ENCODE results near the gene ATP8B2. TPM values are rescaled to one million over a fixed set of nuclear protein-coding genes. Genes with fewer than 3 reads are reported as not detected.

Gene ATP8B2
- polyA plus RNA-seq, 1 donor (not counting 4 experiments of a cell fraction or from before 2014, with no cell fraction given) = 12.5 TPM

DNA sequence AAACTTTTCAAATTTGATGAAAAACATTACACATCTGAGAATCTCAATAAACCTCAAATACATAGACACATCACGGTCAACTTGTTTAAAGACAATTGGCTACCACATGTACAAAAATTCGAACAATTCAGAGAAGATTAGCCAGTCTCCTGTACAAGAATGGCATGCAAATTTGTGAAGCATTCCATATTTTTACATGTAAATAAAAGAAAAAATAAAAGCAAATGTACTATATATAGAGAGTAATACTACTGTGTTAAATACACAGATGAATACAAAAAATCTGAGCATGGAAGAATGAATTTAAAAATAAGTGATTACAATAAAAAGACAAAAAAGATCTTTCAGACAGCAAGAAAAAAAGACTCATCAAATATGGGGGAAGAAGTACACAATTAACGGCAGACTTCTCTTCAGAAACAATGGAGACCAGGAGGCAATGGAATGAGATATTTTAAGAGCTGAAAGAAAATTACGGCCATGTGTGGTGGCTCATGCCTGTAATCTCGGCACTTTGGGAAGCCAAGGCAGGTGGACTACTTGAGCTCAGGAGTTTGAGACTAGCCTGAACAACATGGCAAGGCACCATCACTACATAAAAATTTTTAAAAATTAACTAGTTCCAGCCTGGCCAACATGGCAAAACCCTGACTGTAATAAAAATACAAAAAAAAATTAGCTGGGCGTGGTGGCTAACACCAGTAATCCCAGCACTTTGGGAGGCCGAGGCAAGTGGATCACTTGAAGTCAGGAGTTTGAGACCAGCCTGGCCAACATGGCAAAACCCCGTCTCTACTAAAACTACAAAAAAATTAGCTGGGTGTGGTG lies 29.7 kb upstream of the ATP8B2 start:
- Histone ChIP-seq H3K4me2 (ENCODE audit: control insufficient read depth, extremely low read depth, insufficient read depth, low read depth, low read length) (no peak overlapping the region), H3K4me1 (ENCODE audit: control insufficient read depth, extremely low read depth, insufficient read depth, low read length) (no peaks in the 10 kb centered on the region), H3K27ac (ENCODE audit: control insufficient read depth, insufficient read depth, low read length) (no peak overlapping the region), H3K9me1 (ENCODE audit: control insufficient read depth, extremely low read depth, insufficient read depth, low read length) (no peaks in the 10 kb centered on the region), H3K36me3 (ENCODE audit: control insufficient read depth in 2 of 2, extremely low read depth in 1 of 2, insufficient read depth in 2 of 2, low read length in 2 of 2) (no peaks in the 10 kb centered on the region), H3K4me3 (ENCODE audit: control insufficient read depth in 2 of 3, extremely low read depth in 1 of 3, insufficient read depth in 2 of 3, low read depth in 1 of 3, low read length in 3 of 3) (no peak overlapping the region), H4K20me1 (ENCODE audit: control insufficient read depth, extremely low read depth, insufficient read depth, low read length) (no peaks in the 10 kb centered on the region), H3K79me2 (ENCODE audit: control insufficient read depth, insufficient read depth, low read length) (no peaks in the 10 kb centered on the region), H3K27me3 (ENCODE audit: control insufficient read depth, extremely low read depth, insufficient read depth, low read length) (no peaks in the 10 kb centered on the region), H3K9me3 (ENCODE audit: control insufficient read depth, low read depth, low read length) (no peaks in the 10 kb centered on the region), H2AFZ (ENCODE audit: control insufficient read depth, low read length) (no peak overlapping the region), H3K9ac (ENCODE audit: control insufficient read depth, extremely low read depth, insufficient read depth, low read length) (no peak overlapping the region)
- no peak for TF ChIP-seq EZH2 (IDR thresholded peaks at IDR 0.05; ENCODE audit: low read length)
- TF ChIP-seq, protein P1, sequence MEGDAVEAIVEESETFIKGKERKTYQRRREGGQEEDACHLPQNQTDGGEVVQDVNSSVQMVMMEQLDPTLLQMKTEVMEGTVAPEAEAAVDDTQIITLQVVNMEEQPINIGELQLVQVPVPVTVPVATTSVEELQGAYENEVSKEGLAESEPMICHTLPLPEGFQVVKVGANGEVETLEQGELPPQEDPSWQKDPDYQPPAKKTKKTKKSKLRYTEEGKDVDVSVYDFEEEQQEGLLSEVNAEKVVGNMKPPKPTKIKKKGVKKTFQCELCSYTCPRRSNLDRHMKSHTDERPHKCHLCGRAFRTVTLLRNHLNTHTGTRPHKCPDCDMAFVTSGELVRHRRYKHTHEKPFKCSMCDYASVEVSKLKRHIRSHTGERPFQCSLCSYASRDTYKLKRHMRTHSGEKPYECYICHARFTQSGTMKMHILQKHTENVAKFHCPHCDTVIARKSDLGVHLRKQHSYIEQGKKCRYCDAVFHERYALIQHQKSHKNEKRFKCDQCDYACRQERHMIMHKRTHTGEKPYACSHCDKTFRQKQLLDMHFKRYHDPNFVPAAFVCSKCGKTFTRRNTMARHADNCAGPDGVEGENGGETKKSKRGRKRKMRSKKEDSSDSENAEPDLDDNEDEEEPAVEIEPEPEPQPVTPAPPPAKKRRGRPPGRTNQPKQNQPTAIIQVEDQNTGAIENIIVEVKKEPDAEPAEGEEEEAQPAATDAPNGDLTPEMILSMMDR (optimal IDR thresholded peaks at IDR 0.05 in 1 of 3, IDR thresholded peaks at IDR 0.05 in 1 of 3, conservative IDR thresholded peaks at IDR 0.05 in 1 of 3; ENCODE audit: extremely low read depth in 1 of 3, insufficient read depth in 2 of 3, low read length in 3 of 3) = no peak
- dilution Hi-C loops (cut with MboI; ENCODE audit: extremely low pct_ligation_motif_present, low sequenced_read_pairs) = no loop called here
- no peak for DNase-seq (ENCODE audit: low read depth, low spot score)
- FAIRE-seq = no peak

DNA sequence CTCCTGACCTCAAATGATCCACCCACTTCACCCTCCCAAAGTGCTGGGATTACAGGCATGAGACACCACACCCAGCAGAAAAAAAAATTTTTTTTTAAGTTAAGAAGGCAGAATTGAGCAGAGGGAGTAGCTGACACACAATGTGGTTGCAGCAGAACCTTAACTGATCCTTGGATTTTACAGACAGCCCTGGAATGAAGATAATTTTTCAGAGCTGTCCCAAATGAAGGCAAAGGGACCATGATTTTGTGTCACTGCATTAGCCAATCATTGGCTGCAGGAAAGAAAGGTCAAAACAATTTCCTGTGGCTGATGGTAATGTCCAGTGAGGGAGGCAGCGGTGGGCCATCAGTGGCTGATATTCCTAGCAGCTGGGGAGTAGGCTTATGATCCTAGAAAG lies 23.7 kb upstream of the ATP8B2 start:
- no peaks in the 10 kb centered on the region for H3K9me1 ChIP-seq (ENCODE audit: control insufficient read depth, extremely low read depth, insufficient read depth, low read length)
- H3K4me3 ChIP-seq (ENCODE audit: control insufficient read depth in 2 of 3, extremely low read depth in 1 of 3, insufficient read depth in 2 of 3, low read depth in 1 of 3, low read length in 3 of 3) = no peak overlapping the region
- dilution Hi-C loops (cut with MboI; ENCODE audit: extremely low pct_ligation_motif_present, low sequenced_read_pairs) = no loop called here
- FAIRE-seq = no peak
- H4K20me1 ChIP-seq (ENCODE audit: control insufficient read depth, extremely low read depth, insufficient read depth, low read length) = no peaks in the 10 kb centered on the region
- no peak overlapping the region for H2AFZ ChIP-seq (ENCODE audit: control insufficient read depth, low read length)
- H3K4me2 ChIP-seq (ENCODE audit: control insufficient read depth, extremely low read depth, insufficient read depth, low read depth, low read length) = no peak overlapping the region
- H3K9me3 ChIP-seq (ENCODE audit: control insufficient read depth, low read depth, low read length) = no peaks in the 10 kb centered on the region
- H3K79me2 ChIP-seq (ENCODE audit: control insufficient read depth, insufficient read depth, low read length) = no peaks in the 10 kb centered on the region
- no peak for DNase-seq (ENCODE audit: low read depth, low spot score)
- H3K27me3 ChIP-seq (ENCODE audit: control insufficient read depth, extremely low read depth, insufficient read depth, low read length) = no peaks in the 10 kb centered on the region
- H3K9ac ChIP-seq (ENCODE audit: control insufficient read depth, extremely low read depth, insufficient read depth, low read length) = no peak overlapping the region
- no peaks in the 10 kb centered on the region for H3K36me3 ChIP-seq (ENCODE audit: control insufficient read depth in 2 of 2, extremely low read depth in 1 of 2, insufficient read depth in 2 of 2, low read length in 2 of 2)
- H3K27ac ChIP-seq (ENCODE audit: control insufficient read depth, insufficient read depth, low read length) = no peak overlapping the region
- no peak for TF ChIP-seq EZH2 (IDR thresholded peaks at IDR 0.05; ENCODE audit: low read length)
- TF ChIP-seq, protein P1 (optimal IDR thresholded peaks at IDR 0.05 in 1 of 3, IDR thresholded peaks at IDR 0.05 in 1 of 3, conservative IDR thresholded peaks at IDR 0.05 in 1 of 3; ENCODE audit: extremely low read depth in 1 of 3, insufficient read depth in 2 of 3, low read length in 3 of 3) = no peak
- no peaks in the 10 kb centered on the region for H3K4me1 ChIP-seq (ENCODE audit: control insufficient read depth, extremely low read depth, insufficient read depth, low read length)
